ENCODE measurements around the gene OLR1.

Gene OLR1

GRCh38 chr12:10113920-10114319, 58.0 kb downstream of the OLR1 start:
- Mint-ChIP-seq H3K36me3 (ENCODE audit: low read depth) (no peaks in the 10 kb centered on the region), H3K4me3 (no peak overlapping the region), H3K27me3 (no peaks in the 10 kb centered on the region), H3K27ac (no peak overlapping the region), H3K4me1 (ENCODE audit: low read depth) (no peaks in the 10 kb centered on the region), H3K9me3 (peaks cover 3% of the 10 kb centered on the region)

- no peak overlapping the region for H3K27ac Mint-ChIP-seq
- H3K4me1 Mint-ChIP-seq (ENCODE audit: low read depth), result no peaks in the 10 kb centered on the region
- H3K27me3 Mint-ChIP-seq, result no peaks in the 10 kb centered on the region
- H3K4me3 Mint-ChIP-seq, result no peak overlapping the region
- H3K9me3 Mint-ChIP-seq, result peaks cover 3% of the 10 kb centered on the region
- H3K36me3 Mint-ChIP-seq (ENCODE audit: low read depth), result no peaks in the 10 kb centered on the region
These were observed 58.9 kb downstream of the OLR1 start for GRCh38 chr12:10113075-10113474.

DNA sequence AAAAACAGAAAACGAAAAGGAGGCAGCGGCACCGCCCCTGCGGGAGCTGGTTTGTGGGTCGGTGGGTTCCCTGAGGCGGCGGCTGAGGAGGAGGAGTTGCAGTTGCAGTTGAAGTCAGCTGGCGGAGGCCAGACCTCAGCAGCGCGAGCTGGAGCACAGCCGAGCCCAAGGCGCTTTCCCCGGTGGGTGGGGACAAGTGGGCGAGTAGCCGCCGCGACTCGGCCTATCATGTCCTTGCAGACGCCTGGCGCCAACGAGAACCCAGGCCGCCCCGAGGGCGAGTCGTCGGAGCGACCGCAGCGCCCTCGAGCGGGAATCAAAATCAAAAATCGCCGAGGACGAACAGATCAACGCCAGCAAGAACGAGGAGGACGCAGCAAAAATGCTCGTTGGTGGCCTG, 60.5 kb downstream of the OLR1 start:
- Mint-ChIP-seq H3K9me3 (peaks cover 3% of the 10 kb centered on the region), H3K36me3 (ENCODE audit: low read depth) (no peaks in the 10 kb centered on the region), H3K27ac (no peak overlapping the region), H3K4me3 (no peak overlapping the region), H3K27me3 (peaks cover 6% of the 10 kb centered on the region), H3K4me1 (ENCODE audit: low read depth) (no peaks in the 10 kb centered on the region)

- H3K4me1 Mint-ChIP-seq (ENCODE audit: low read depth), result no peaks in the 10 kb centered on the region
- peaks cover 11% of the 10 kb centered on the region for H3K27me3 Mint-ChIP-seq
- no peak overlapping the region for H3K27ac Mint-ChIP-seq
- H3K9me3 Mint-ChIP-seq, result peaks cover 7% of the 10 kb centered on the region
- H3K4me3 Mint-ChIP-seq, result no peak overlapping the region
- no peaks in the 10 kb centered on the region for H3K36me3 Mint-ChIP-seq (ENCODE audit: low read depth)
These were observed 61.6 kb downstream of the OLR1 start for GRCh38 chr12:10110256-10110844.

Data from stimulated activated naive CD8-positive, alpha-beta T cell treated with anti-CD3 and anti-CD28 coated beads, Interleukin-15, Interleukin-2, amounts not matched to agents 100 ng/mL and 50 ng/mL, for 24 hours (primary cell).